Panc1 (cell line): ENCODE measurements around the gene CRIM1. TPM values are rescaled to one million over a fixed set of nuclear protein-coding genes. Genes with fewer than 3 reads are reported as not detected.

Source experiments
- ATAC-seq: fragments of 200-7000 bp; cut with Tn5 transposase; 2 replicates; pipeline ENCODE4 v1.9.1; 2020; ENCODE audit warnings: mild to moderate bottlenecking, moderate library complexity
- BruUV-seq: library from RNA; stranded (reverse); fragments of 400-500 nt; replicated peaks from 2 replicates; lab custom pipeline; 2021; lab: Mats Ljungman, UMichigan
- CTCF ChIA-PET: fragments of 300-600 bp; sonication (Branson Sonifier 250); formaldehyde crosslinking; loops from one replicate; lab custom pipeline; 2022; ENCODE audit warnings: antibody characterized with exemption; lab: Charles Lee
- POLR2A ChIA-PET: fragments of 300-600 bp; sonication (Branson Sonifier 250); formaldehyde crosslinking; loops from one replicate; lab custom pipeline; 2022; ENCODE audit warnings: antibody characterized with exemption; lab: Charles Lee
- DNase-seq: peaks from one replicate; pipeline ENCODE4 v3.0.0-alpha.2; 2010; ENCODE audit warnings: low read depth, low spot score
- H3K27ac ChIP-seq: 2 replicates; pipeline ENCODE4 v1.5.1; 2011; ENCODE audit warnings: mild to moderate bottlenecking, low read length, inconsistent platforms
- H3K27me3 ChIP-seq: fragments of 200-500 bp; sonication (Bioruptor generic); 2 replicates; pipeline ENCODE4 v1.6.0; 2014; ENCODE audit warnings: low read length, inconsistent platforms; ENCODE audit not compliant: control insufficient read depth, insufficient read depth
- H3K36me3 ChIP-seq: fragments of 200-500 bp; sonication (Bioruptor generic); 2 replicates; pipeline ENCODE4 v1.5.1; 2014; ENCODE audit warnings: inconsistent platforms, mild to moderate bottlenecking, low read length, moderate library complexity; ENCODE audit not compliant: control insufficient read depth, insufficient read depth
- H3K4me1 ChIP-seq: 2 replicates; pipeline ENCODE4 v1.5.1; 2011; ENCODE audit warnings: inconsistent platforms, mild to moderate bottlenecking, low read length, moderate library complexity; ENCODE audit not compliant: control insufficient read depth, insufficient read depth
- H3K4me3 ChIP-seq, 2 experiments: 2 replicates each; pipeline ENCODE4 v1.5.1; 2011 to 2012; ENCODE audit warnings: low read depth in 2 of 2, low read length in 2 of 2, mild to moderate bottlenecking in 2 of 2, inconsistent platforms in 1 of 2, moderate library complexity in 1 of 2
- H3K9me3 ChIP-seq: fragments of 200-500 bp; sonication (Bioruptor generic); 2 replicates; pipeline ENCODE4 v1.5.1; 2014; ENCODE audit warnings: low read depth, mild to moderate bottlenecking, inconsistent platforms, low read length, moderate library complexity; ENCODE audit not compliant: control insufficient read depth, insufficient read depth
- CTCF ChIP-seq: fragments of 450-650 bp; IDR thresholded peaks from 2 replicates; pipeline ENCODE4 v1.5.1; 2017; ENCODE audit warnings: mild to moderate bottlenecking
- POLR2AphosphoS5 ChIP-seq: IDR thresholded peaks from 2 replicates; pipeline ENCODE4 v1.6.1; 2012; ENCODE audit warnings: mild to moderate bottlenecking, low read depth, low read length, moderate library complexity
- REST ChIP-seq, 2 experiments: IDR thresholded peaks; 2 replicates each; pipeline ENCODE4 v1.6.1; 2011 to 2012; ENCODE audit warnings: low read depth in 2 of 2, control low read depth in 1 of 2, low read length in 1 of 2, mild to moderate bottlenecking in 1 of 2, moderate library complexity in 1 of 2; ENCODE audit not compliant: insufficient read depth in 1 of 2
- SIN3A ChIP-seq: IDR thresholded peaks from 2 replicates; pipeline ENCODE4 v1.6.1; 2012; ENCODE audit warnings: low read depth, mild to moderate bottlenecking, low read length, moderate library complexity, borderline replicate concordance; ENCODE audit not compliant: insufficient read depth
- TCF7L2 ChIP-seq: IDR thresholded peaks from 2 replicates; pipeline ENCODE4 v1.6.1; 2011; ENCODE audit warnings: mild to moderate bottlenecking, low read depth, low read length, inconsistent platforms
- in situ Hi-C: cut with HindIII; loops from 2 replicates; pipeline ENCODE4 v1.10.0; 2016; ENCODE audit warnings: low sequenced_read_pairs, low pct_unique_long_range_greater_than_20kb
- intact Hi-C: fragments of 100-400 bp; cut with micrococcal nuclease; formaldehyde crosslinking; loops from one replicate; pipeline ENCODE4 v1.10.0; 2022; ENCODE audit not compliant: unreplicated experiment
- total RNA-seq: library from RNA; stranded (reverse); gene quantifications from one replicate; pipeline ENCODE4 v1.2.1, GENCODE V29; 2021; ENCODE audit not compliant: unreplicated experiment

The CRIM1 gene
- total RNA-seq, 1 experiment from 2014 or later: 290 TPM

- TF ChIP-seq TCF7L2: no peak
- no peak for TF ChIP-seq REST (IDR thresholded peaks at IDR 0.05; ENCODE audit: insufficient read depth in 1 of 2, low read depth in 2 of 2, low read length in 1 of 2)
- no peak for TF ChIP-seq SIN3A
- no peaks in the 10 kb centered on the region for H3K9me3 ChIP-seq
- no peak overlapping the region for H3K4me3 ChIP-seq
- ChIA-PET CTCF (no interaction called here), POLR2A (no interaction called here)
- ATAC-seq: no peak
- TSS peak; percentile 10 for BruUV-seq
- in situ Hi-C loops (no loop called here), intact Hi-C loops (no loop called here)
- H3K27me3 ChIP-seq: no peaks in the 10 kb centered on the region
- DNase-seq: no peak
- H3K27ac ChIP-seq: no peak overlapping the region
- H3K36me3 ChIP-seq: peaks cover 64% of the 10 kb centered on the region
- peaks cover 34% of the 10 kb centered on the region for H3K4me1 ChIP-seq
These were observed 88.8 kb downstream of the CRIM1 start for GRCh38 chr2:36444216-36444936.

GRCh38 chr2:36445185-36445866 is 89.7 kb downstream of the CRIM1 start:
- H3K27ac ChIP-seq: no peak overlapping the region; the same call in 1 of the 2 replicates
- POLR2A ChIA-PET: no interaction called here
- CTCF ChIA-PET: no interaction called here

More at GRCh38 chr2:36445185-36445866, 89.7 kb downstream of the CRIM1 start:
- no TSS peak for BruUV-seq
- TF ChIP-seq CTCF (no peak), SIN3A (no peak), POLR2AphosphoS5 (no peak), REST (IDR thresholded peaks at IDR 0.05; ENCODE audit: insufficient read depth in 1 of 2, low read depth in 2 of 2, low read length in 1 of 2) (no peak), TCF7L2 (no peak)
- in situ Hi-C loops: no loop called here
- intact Hi-C loops: no loop called here
- DNase-seq: no peak
- Histone ChIP-seq H3K4me1 (peaks cover 34% of the 10 kb centered on the region), H3K9me3 (no peaks in the 10 kb centered on the region), H3K36me3 (peaks cover 71% of the 10 kb centered on the region), H3K27me3 (no peaks in the 10 kb centered on the region), H3K4me3 (no peak overlapping the region)
- no peak for ATAC-seq
